ENCODE data around the gene TSTD2.
"Not testable (repeated sequence)": the region's sequence is repeated elsewhere in the genome, so short reads cannot be mapped to it uniquely, and the experiment has no call there.

TSTD2 gene

DNA sequence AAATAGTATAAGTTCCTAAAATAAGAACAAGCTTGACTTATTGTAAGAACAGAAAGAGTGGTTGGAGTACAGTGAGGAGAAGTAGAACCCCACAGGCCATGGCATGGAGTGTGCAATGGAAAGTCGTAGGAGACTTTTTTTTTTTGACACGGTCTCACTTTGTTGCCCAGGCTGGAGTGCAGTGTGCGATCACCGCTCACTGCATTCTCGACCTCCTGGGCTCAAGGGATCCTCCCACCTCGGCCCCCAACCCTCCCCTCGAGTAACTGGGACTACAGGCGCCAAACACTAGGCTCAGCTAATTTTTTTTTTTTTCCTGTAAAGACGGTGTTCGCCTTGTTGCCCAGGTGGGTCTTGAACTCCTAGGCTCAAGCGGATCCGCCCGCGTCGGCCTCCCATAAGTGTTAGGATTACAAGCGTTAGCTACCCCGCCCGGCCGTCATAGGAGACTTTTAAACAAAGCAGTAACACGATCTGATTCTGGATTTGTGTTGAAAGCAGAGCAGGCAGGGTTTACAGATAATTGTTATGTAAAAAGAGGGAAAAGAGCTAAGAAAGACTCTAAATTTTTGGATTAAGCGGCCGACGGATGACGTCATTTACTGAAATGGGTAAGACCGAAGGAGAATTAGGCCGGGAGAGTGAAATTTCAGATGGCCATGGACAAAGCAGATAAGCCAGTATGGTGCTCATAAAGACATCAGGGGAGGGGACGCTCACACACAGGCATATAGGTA lies 752 bp downstream of the TSTD2 start:
- FAIRE-seq: peak; percentile 12
- DNase-seq (ENCODE audit: extremely low spot score, insufficient read length, low read depth): no peak

DNA sequence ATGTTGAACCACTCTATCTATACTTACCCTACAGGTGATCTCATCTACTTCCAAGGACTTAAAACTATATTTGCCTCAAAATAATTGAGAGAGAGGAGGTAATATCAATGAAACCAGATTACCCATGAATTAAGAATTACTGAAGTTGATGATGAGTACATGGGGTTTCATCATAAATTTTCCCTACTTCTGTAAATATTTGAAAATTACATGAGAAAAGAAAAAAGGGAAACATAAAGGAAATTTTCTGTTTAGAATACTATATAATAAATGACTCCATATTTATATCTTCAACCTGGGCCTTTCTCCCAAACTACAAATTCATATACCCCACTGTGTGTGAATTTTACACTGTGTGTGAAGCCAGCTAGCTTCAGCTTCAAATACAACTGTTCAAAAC lies 2.6 kb downstream of the TSTD2 start:
- DNase-seq (ENCODE audit: extremely low spot score, insufficient read length, low read depth) (no peak), FAIRE-seq (no peak)

DNA sequence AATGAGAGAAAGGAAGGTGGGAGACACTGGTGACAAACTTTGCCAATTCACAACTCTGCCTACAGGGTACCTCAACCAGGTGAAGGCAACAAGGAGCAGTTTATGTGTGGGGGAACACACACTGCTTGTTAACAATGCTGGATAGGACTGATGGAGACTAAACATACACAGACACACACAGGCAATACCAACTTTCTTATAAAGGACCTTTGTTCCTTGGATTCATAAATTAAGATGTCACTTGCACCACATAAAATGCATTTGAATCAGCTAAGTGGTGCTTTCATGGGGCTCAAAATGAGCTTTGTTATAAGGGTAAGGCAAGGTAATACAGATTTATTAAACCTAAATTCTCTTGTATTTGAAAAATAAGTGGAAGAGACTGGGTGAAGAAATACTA lies 4.0 kb downstream of the TSTD2 start:
- FAIRE-seq (no peak), DNase-seq (ENCODE audit: extremely low spot score, insufficient read length, low read depth) (no peak)

DNA sequence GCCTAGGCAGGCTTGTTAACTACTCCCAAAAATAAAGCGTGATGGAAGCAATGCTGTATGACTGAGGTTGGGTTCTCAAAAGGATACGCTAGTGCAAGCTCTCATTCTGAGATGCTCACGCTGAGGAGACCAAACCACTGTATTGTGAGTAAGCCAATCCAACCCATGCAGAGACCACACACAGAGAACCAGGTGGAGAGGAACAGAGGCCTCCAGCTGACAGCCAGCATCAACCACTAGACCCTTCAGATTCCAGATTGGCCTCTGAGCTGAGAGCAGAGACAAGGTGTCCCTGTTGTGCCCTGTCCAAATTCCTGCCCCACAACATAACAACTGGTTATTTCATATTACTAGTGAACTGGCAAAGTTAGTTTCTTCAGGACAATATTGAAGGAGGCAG lies 4.5 kb downstream of the TSTD2 start:
- DNase-seq (ENCODE audit: extremely low spot score, insufficient read length, low read depth) (no peak), FAIRE-seq (no peak)

DNA sequence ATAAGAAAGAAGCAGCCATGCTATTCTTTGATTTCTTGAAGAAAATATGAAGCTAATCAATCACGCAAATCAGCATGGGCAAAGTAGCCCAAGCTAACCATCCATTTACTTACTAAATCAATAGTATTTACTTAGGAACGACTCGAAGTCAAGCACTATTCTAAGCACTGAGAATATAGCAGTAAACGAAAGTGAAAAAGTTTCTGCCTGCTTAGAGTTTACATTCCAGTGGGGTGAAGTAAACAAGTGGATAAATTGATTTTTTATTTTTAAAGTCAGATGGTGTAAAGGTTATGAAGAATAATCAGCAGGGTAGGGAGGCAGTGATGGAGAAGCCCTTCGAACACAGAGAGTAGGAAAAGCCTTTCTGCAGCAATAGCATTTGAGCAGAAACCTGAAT lies 5.5 kb downstream of the TSTD2 start:
- no peak for DNase-seq (ENCODE audit: extremely low spot score, insufficient read length, low read depth)
- no peak for FAIRE-seq

DNA sequence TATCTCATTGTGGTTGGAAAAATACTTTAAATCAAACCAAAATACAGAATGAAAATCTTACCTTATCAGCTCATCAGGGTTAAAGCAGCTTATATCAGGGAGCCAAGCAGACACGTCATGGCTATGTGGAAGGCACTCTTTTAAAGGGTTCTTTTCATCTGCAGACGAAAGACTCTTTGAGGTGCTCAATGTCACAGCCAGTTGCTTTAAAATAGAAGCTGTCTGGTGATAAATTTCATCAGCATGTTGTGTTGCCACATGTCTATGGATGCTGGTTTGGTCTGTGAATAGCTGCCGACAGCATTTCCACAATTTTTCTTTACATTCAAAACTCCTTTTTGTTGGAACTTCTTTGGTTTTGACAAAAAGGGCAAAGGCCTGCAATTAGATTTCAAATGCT lies 7.5 kb downstream of the TSTD2 start:
- FAIRE-seq (no peak), DNase-seq (ENCODE audit: extremely low spot score, insufficient read length, low read depth) (no peak)

DNA sequence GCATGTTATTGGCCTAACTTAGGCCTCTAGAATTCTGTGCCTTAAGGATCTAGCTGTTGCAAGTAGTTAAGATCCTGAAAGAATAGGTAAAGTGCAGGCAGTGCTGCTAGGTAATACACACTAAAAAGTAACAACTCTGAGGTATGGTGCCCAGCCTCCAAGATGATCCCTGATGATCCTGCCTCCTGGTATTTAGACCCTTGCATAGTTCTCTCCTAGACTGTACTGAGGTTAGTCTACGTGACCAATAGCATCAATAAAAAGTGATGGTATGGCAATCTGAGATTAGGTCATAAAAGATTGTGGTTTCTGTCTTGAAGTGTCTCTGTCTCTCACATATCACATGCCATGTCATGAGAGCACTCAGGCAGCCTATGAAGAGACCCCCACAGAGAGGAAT lies 9.2 kb downstream of the TSTD2 start:
- no peak for FAIRE-seq

DNA sequence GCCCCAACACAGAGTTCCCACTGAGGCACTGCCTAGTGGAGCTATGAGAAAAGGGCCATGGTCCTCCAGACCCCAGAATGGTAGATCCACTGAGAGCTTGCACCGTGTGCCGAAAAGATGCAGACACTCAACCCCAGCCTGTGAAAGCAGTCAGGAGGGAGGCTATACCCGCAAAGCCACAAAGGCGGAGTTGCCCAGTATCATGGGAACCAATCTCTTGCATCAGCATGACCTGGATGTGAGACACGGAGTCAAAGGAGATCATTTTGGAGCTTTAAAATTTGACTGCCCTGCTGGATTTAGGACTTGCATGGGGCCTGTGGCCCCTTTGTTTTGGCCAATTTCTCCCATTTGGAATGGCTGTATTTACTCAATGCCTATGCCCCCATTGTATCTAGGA lies 10.7 kb downstream of the TSTD2 start:
- not testable (repeated sequence) for DNase-seq (ENCODE audit: extremely low spot score, insufficient read length, low read depth); FAIRE-seq

More for the DNA sequence above, 9.2 kb downstream of the TSTD2 start:
- DNase-seq (ENCODE audit: extremely low spot score, insufficient read length, low read depth): no peak

DNA sequence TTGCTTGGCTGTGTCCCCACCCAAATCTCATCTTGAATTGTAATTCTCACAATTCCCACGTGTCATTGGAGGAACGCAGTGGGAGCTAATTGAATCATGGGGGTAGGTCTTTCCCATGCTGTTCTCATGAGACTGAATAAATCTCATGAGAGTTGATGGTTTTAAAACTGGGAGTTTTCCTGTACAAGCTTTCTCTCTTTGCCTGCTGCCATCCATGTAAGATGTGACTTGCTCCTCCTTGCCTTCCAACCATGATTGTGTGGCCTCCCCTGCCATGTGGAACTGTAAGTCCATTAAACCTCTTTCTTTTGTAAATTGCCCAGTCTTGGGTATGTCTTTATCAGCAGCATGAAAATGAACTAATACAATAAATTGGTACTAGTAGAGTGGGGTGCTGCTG lies 13.1 kb downstream of the TSTD2 start:
- DNase-seq (ENCODE audit: extremely low spot score, insufficient read length, low read depth); FAIRE-seq: not testable (repeated sequence)

DNA sequence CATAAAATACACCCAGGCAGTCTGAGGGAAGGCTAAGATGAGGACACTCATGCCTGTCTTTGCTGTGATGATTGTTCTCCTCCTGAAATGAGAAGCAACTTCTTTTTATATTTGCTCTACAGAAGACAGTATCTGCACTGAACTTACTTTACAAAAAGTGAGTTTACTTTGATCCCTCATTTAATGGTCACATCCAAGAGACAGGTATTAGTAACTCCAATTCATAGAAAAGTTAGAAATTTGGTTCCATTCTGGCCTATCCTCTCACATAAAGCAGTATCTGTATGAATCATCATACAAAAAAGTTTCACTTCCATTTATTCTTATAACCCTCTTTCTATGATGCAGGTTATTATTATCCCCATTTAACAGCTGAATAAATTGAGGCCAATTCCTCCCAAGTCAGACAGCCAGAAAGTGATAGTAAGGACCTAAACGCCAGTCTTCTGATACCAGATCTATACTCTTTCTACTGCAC lies 15.2 kb downstream of the TSTD2 start:
- no peak for DNase-seq (ENCODE audit: extremely low spot score, insufficient read length, low read depth)
- FAIRE-seq: peak; percentile 51

DNA sequence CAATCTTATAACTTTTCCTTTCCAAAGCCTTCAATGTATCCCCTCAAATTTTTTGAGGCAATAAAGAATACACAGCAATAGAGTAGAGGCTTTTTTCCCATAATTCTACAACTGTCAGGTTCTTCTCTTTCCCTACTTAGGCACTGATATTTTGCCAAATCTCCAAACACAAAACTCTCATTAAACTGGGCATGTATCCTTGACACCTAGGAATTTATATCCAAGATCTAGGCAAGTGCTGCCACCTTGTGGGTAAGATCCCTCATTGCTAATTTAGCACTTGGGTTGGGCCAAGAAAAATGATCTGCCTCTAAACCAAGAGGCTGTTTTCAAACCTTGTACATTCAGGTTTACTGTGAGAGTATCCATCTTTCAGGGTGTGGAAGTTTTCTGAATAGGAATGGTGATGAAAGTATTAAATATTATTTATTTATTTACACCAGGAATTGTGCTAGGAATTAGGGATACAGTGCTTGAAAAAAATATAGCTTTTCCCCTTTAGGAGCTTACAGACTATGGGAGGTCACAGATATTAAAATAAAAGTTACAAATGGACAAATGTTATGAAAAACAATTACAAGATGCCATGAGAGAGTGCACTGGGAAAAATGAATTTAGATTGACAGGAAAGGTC lies 17.6 kb downstream of the TSTD2 start:
- peak; percentile 84 for FAIRE-seq
- no peak for DNase-seq (ENCODE audit: extremely low spot score, insufficient read length, low read depth)

DNA sequence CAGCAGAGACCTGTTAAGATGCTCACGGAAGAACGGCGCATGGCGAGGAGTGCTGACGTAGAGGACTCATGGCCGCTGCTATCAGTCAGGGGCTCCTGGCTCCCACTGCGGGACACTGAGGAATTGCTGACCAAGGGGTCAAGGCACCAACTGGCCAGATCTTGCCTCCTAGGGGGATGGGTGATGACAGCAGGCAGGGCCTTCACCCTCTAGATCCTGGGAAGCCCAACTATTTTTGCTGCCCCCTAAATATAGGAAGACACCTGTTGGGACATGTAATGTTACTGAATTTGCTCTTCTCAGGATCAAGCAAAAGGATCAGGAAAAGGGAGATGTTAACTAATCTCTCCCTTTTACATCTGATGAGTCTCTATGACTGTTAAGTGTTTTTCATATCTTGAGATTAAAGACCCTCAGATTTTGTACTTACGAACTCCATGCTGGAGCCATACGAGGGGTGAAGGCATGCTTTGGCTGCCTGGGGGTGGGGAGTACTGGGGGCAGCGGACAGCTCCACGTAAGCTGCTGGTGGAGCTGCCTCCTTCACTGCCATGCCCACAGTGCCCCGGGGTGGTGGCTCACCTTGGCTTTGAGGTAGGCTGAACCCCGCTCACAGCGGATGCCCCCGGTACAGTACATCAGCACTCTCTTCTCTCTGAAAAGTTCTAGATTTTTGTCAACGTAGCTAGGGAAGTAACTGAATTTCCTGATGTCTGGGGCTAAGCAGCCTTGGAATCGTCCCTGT lies 28.1 kb downstream of the TSTD2 start:
- DNase-seq (ENCODE audit: extremely low spot score, insufficient read length, low read depth) (no peak), FAIRE-seq (no peak)

DNA sequence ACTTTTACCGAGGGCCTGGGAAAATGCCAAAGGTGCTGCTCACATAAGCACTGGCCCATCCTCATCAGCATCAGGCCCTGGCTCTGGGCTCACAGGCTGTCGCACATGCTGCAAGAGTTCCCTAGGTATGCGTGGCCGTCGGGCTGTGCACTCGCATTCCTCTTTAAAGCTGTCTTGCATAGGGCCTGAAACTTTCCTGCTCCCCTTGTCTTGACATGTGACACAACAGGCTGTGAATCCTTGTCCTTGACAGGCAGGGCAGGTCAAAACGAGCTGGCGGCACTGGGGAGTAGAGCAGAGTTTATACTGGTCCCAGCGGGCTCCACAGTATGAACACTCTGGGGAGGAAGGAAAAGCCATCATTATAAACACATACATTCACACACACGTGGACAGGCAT lies 30.7 kb downstream of the TSTD2 start:
- no peak for DNase-seq (ENCODE audit: extremely low spot score, insufficient read length, low read depth)
- FAIRE-seq: no peak

DNA sequence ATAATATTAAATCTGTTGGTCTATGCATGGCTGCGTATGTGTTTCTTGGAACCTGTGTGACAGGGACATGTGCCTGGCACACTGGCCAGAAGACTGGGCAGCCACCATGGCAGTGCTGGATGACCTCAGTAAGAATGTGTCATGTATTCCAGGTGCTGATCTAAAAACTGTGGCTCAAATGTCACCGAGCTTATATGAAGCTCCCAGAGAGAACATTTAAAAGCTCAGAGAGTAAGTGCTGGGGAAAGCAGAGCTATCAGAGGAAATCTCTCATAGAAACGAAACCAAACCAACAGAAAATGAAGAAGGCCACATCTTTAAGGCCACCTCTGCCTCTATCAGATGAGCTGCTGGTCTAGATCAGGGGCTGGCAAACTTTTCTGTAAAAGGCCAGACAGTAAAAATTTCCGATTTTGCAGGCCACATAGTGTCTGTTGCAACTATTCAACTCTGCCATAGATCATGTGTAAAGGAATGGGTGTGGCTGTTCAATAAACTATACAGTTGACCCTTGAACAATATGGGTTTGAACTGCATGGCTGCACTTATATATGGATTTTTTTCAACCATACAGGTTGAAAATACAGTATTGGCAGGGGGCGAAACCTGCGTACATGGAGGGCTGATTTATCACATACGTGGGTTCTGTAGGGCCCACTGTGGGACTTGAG lies 31.8 kb downstream of the TSTD2 start:
- FAIRE-seq: no peak
- no peak for DNase-seq (ENCODE audit: extremely low spot score, insufficient read length, low read depth)

DNA sequence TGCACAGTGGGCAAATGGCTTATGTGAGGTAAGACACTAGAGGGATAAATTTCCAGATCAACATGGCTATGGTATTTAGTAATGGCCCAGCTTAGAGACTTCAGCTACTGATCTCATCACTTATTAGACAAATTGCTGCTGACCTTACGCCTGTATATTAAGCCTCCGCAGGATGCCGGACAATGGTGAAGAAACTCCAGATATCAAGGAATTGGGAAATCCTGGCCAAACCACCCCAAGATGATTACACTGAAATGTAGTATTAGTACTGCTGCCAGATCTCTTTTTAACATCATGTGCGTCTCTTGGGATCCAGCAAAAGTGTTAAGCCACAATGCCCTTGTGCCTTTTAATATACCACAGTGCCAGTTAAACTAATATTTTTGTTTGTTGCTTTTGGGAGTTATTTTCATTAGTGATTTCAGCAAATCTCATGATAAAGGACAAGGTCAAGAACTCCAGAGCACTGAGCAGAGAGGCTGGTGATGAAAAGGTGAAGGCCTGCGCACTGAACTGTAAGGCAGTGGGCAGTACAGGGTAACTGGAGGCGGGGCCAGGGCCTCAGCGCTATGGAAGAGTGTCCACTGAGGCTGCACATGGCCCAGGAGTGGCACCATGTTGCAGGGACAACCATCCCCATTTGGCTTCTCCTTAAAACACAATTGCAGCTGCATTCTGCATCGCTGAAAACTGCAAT lies 32.5 kb downstream of the TSTD2 start:
- FAIRE-seq (no peak), DNase-seq (ENCODE audit: extremely low spot score, insufficient read length, low read depth) (no peak)

DNA sequence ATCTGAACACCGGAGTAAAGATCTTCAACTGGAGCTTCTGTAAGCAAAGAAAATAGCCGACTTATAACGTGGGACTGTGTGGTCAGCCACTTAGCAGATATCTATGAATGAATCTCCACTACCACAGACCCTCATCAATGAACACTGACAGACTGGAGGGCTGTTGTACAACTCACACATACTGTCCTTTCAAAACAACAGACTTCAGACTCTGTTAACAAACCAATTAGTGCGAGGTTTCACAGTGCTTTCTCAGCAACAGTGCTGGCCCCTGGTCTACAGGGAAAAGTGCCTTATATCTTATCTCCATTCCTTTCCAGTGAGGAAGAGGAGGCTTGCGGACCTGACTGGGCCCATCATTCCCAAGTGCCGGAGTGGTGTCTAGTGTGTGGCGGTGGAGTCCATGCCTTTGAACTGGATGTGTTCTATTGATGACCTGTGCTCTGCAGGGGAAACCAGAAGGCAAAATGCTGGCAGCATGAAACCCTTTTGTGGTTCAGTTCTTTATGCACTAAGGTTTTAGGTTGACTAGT lies 33.8 kb downstream of the TSTD2 start:
- FAIRE-seq (no peak), DNase-seq (ENCODE audit: extremely low spot score, insufficient read length, low read depth) (no peak)

DNA sequence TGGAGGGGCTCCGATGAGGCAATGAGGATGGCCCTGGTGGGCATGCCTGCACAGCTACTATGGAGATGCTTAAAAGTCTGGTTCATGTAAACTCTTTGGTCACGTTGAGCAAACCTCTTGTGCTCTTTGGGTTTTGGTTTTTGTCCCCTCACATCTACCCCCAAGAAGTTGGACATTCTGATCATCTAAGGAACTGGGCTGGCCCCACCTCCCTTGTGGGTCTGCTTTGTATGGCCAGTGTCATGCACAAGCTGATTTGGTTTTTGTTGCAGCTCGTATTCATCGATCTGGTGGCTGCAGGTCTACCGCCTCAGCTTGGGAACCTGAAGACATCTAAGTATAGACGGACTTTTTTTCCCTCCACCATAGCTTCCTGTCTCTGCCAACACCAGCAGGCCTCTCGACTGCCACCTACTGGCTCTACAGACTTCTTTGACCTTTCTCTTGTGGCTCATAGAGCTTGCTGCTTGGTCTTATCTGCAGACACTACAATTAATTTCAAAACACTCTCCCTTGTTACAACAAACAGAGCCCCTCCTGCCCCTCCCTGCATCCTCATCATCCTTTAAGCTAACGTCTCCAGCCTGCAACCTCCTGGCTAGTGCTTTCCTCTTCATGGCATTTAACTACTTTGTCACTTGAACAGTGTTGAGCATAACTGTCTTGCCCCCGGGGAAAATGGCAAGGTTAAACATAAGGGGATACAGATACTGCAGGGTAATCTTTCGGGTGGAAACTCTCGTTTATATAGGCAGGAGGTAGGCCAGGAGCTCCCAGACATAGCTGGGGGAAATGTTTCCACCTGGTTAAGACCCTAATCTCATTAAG lies 34.5 kb downstream of the TSTD2 start:
- peak; percentile 48 for DNase-seq (ENCODE audit: extremely low spot score, insufficient read length, low read depth)

DNA sequence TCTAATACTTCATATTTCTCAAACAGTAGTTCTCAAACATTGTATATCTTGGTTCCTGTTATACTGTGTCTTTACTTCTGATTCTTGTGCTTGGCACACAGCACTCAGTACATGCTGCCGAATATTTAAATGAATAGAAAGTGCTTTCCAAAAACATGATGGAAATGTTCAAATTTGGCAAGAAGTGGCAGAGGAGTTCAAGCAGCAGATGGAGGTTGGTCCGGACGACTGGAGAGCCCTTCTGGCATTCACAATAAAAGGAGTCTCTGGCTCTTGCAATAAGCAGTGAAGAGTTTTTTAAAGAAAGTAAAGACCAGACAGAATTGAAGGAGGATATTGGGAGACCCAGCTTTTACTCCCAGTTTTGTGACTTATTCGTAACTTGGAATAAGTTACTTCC lies 36.3 kb downstream of the TSTD2 start:
- FAIRE-seq (no peak), DNase-seq (ENCODE audit: extremely low spot score, insufficient read length, low read depth) (no peak)

More for the DNA sequence above, 34.5 kb downstream of the TSTD2 start:
- peak; percentile 89 for FAIRE-seq

DNA sequence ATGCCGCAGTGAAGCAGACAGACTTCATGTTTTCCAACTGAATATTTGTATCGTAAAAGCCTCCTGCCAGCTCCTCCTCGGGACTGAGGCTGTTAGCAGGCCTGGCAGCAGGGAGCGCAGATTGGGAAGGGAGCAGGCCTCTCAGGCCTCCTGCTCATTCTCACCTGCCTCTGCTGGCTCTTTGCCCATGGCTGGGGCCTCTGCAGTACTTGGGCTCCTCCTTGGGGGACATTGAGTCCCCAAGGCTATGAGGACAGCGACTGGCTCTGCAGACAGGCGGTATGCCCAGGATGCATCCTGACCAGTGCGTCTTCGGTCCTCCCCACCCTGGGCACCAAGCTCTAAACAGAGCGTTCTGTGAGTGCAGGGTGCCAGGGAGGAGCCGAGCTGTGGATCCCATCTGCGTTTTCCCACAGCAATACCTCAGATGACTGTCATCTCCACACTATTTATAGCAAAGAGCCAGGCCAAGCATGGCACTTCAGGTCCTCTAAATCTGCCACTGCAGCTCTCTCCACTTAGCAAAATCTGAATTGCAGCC lies 38.7 kb downstream of the TSTD2 start:
- DNase-seq (ENCODE audit: extremely low spot score, insufficient read length, low read depth) (no peak), FAIRE-seq (no peak)

Measured in GM18507 (cell line).